Measurements from ENCODE around the gene ANKRD13A. TPM values are rescaled to one million over a fixed set of nuclear protein-coding genes. Genes with fewer than 3 reads are reported as not detected.
"Not testable (repeated sequence)": the region's sequence is repeated elsewhere in the genome, so short reads cannot be mapped to it uniquely, and the experiment has no call there.

Gene ANKRD13A
- total RNA-seq, 1 experiment from 2014 or later = 277 TPM

DNA sequence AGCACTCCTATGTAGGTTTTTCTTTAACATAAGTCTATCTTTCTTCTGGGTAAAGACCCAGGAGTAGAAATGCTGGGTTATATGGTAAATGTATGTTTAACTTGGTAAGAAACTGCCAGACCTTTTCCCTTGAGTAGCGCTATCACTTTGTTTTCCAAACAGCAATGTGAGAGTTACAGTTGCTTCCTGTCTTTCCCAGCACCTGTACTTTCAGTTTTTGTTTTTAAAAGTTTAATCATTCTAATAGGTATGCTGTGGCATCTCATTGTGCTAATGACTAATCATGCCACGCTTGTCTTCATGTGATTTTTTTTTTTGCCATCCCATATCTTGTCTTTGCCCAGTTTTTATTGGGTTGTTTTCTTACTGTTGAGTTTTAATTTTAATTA is 31.2 kb upstream of the ANKRD13A start:
- Histone ChIP-seq H3K27me3 (ENCODE audit: low read length) (no peaks in the 10 kb centered on the region), H3K9ac (ENCODE audit: low read length) (no peak overlapping the region), H4K20me1 (ENCODE audit: insufficient read depth, low read depth, low read length) (no peaks in the 10 kb centered on the region), H3K9me2 (replicated peaks; ENCODE audit: insufficient read depth, low read length) (no peaks in the 10 kb centered on the region), H2AFZ (ENCODE audit: low read length) (no peak overlapping the region), H3K79me2 (ENCODE audit: low read length) (no peaks in the 10 kb centered on the region), H3K36me3 (ENCODE audit: insufficient read depth, low read length) (peaks cover 32% of the 10 kb centered on the region), H3K4me3 (ENCODE audit: low read length) (no peak overlapping the region), H3K27ac (ENCODE audit: low read length) (no peak overlapping the region), H3K4me1 (ENCODE audit: low read length) (no peaks in the 10 kb centered on the region), H3K4me2 (ENCODE audit: low read depth, low read length, poor library complexity, severe bottlenecking) (no peak overlapping the region), H3K9me3 (ENCODE audit: low read length) (no peaks in the 10 kb centered on the region)
- no peak for DNase-seq

DNA sequence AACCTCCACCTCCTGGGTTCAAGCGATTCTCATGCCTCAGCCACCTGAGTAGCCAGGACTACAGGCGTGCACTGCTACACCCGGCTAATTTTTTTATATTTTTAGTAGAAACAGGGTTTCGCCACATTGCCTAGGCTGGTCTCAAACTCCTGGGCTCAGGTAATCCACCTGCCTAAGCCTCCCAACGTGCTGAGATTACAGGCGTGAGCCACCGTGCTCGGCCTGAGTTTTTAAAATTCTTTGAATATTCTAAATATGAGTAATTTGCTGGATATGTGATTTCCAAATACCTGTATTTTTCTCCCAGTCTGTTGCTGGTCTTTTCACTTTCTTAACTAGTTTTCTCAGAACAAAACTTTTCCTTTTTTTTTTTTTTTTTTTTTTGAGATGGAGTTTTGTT is 30.4 kb upstream of the ANKRD13A start:
- H3K4me3 ChIP-seq (ENCODE audit: low read length) = no peak overlapping the region
- H3K79me2 ChIP-seq (ENCODE audit: low read length) = no peaks in the 10 kb centered on the region
- H2AFZ ChIP-seq (ENCODE audit: low read length) = no peak overlapping the region
- no peaks in the 10 kb centered on the region for H3K4me1 ChIP-seq (ENCODE audit: low read length)
- H3K9me3 ChIP-seq (ENCODE audit: low read length) = no peaks in the 10 kb centered on the region
- peaks cover 32% of the 10 kb centered on the region for H3K36me3 ChIP-seq (ENCODE audit: insufficient read depth, low read length)
- no peak overlapping the region for H3K9ac ChIP-seq (ENCODE audit: low read length)
- DNase-seq = no peak
- H4K20me1 ChIP-seq (ENCODE audit: insufficient read depth, low read depth, low read length) = no peaks in the 10 kb centered on the region
- H3K4me2 ChIP-seq (ENCODE audit: low read depth, low read length, poor library complexity, severe bottlenecking) = no peak overlapping the region
- no peaks in the 10 kb centered on the region for H3K9me2 ChIP-seq (replicated peaks; ENCODE audit: insufficient read depth, low read length)
- no peak overlapping the region for H3K27ac ChIP-seq (ENCODE audit: low read length)
- H3K27me3 ChIP-seq (ENCODE audit: low read length) = no peaks in the 10 kb centered on the region

DNA sequence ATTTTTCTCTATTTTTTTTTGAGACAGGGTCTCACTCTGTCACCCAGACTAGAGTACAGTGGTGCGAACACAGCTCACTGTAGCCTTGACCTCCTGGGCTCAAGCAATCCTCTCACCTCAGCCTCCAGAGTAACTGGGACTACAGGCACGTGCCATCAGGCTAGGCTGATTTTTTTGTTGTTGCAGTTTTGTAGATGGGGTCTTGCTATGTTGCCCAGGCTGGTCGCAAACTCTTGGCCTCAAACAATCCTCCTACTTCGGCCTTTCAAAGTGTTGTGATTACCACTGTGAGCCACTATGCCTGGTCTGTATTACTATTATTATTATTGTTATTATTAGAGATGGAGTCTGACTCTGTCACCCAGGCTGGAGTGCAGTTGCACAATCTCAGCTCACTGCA is 26.4 kb upstream of the ANKRD13A start:
- Histone ChIP-seq H2AFZ (ENCODE audit: low read length) (no peak overlapping the region), H4K20me1 (ENCODE audit: insufficient read depth, low read depth, low read length) (no peaks in the 10 kb centered on the region), H3K4me3 (ENCODE audit: low read length) (no peak overlapping the region), H3K9me2 (replicated peaks; ENCODE audit: insufficient read depth, low read length) (no peaks in the 10 kb centered on the region), H3K27me3 (ENCODE audit: low read length) (no peaks in the 10 kb centered on the region), H3K4me1 (ENCODE audit: low read length) (no peaks in the 10 kb centered on the region), H3K79me2 (ENCODE audit: low read length) (no peaks in the 10 kb centered on the region), H3K9me3 (ENCODE audit: low read length) (no peaks in the 10 kb centered on the region), H3K4me2 (ENCODE audit: low read depth, low read length, poor library complexity, severe bottlenecking) (no peak overlapping the region), H3K36me3 (ENCODE audit: insufficient read depth, low read length) (peaks cover 35% of the 10 kb centered on the region), H3K9ac (ENCODE audit: low read length) (no peak overlapping the region), H3K27ac (ENCODE audit: low read length) (no peak overlapping the region)
- no peak for DNase-seq

DNA sequence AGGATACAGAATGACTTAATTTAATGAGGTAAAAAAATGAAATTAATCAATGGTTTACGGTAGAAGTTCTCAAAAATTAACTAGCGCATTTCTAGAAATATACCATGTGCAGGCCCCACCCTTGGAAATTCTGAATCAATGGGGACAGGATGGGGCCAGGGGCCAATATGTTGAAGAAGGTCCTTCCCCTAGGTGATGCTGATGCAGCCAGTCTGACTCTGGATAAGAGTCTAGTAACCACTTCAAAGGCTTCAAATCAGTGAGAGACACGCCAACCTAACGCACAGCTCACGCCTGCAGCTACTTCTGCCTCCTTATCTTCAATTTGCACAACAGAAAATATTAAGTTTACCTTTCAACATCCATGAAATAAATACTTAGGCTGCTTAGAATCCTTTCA is 17.9 kb upstream of the ANKRD13A start:
- no peak for DNase-seq

DNA sequence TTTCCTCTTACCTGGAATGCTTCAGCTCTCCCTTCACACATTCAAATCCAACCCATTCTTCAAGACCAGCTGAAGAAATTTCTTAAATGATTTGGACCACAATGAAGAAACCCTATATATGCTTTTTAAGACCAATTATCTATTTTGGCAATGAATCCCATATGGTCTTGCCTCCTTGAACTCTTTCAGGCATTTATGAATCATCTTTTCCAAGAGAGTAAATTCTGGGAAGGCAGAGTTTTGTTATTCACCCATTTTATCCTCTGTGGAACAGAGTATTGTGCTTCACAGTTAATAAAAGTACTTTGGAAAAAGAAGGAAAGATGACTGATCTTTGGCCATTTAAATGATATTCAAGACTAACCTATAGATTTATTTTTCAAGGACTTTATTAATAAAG is 17.0 kb upstream of the ANKRD13A start:
- no peak overlapping the region for H3K27ac ChIP-seq (ENCODE audit: low read length)
- DNase-seq = no peak
- H3K4me1 ChIP-seq (ENCODE audit: low read length) = no peaks in the 10 kb centered on the region
- H3K9me2 ChIP-seq (replicated peaks; ENCODE audit: insufficient read depth, low read length) = no peaks in the 10 kb centered on the region
- peaks cover 18% of the 10 kb centered on the region for H3K79me2 ChIP-seq (ENCODE audit: low read length)
- H3K36me3 ChIP-seq (ENCODE audit: insufficient read depth, low read length) = peaks cover 69% of the 10 kb centered on the region
- H2AFZ ChIP-seq (ENCODE audit: low read length) = no peak overlapping the region
- H3K27me3 ChIP-seq (ENCODE audit: low read length) = no peaks in the 10 kb centered on the region
- H3K4me3 ChIP-seq (ENCODE audit: low read length) = no peak overlapping the region
- no peaks in the 10 kb centered on the region for H3K9me3 ChIP-seq (ENCODE audit: low read length)
- no peak overlapping the region for H3K4me2 ChIP-seq (ENCODE audit: low read depth, low read length, poor library complexity, severe bottlenecking)
- no peaks in the 10 kb centered on the region for H4K20me1 ChIP-seq (ENCODE audit: insufficient read depth, low read depth, low read length)
- no peak overlapping the region for H3K9ac ChIP-seq (ENCODE audit: low read length)

More for the DNA sequence above, 17.9 kb upstream of the ANKRD13A start:
- H3K4me2 ChIP-seq (ENCODE audit: low read depth, low read length, poor library complexity, severe bottlenecking) = no peak overlapping the region
- H3K4me3 ChIP-seq (ENCODE audit: low read length) = no peak overlapping the region
- H3K27ac ChIP-seq (ENCODE audit: low read length) = no peak overlapping the region
- no peak overlapping the region for H2AFZ ChIP-seq (ENCODE audit: low read length)
- no peaks in the 10 kb centered on the region for H3K9me3 ChIP-seq (ENCODE audit: low read length)
- H3K9me2 ChIP-seq (replicated peaks; ENCODE audit: insufficient read depth, low read length) = no peaks in the 10 kb centered on the region
- peaks cover 74% of the 10 kb centered on the region for H3K36me3 ChIP-seq (ENCODE audit: insufficient read depth, low read length)
- H3K79me2 ChIP-seq (ENCODE audit: low read length) = peaks cover 18% of the 10 kb centered on the region
- H4K20me1 ChIP-seq (ENCODE audit: insufficient read depth, low read depth, low read length) = no peaks in the 10 kb centered on the region
- no peaks in the 10 kb centered on the region for H3K4me1 ChIP-seq (ENCODE audit: low read length)
- H3K9ac ChIP-seq (ENCODE audit: low read length) = no peak overlapping the region
- no peaks in the 10 kb centered on the region for H3K27me3 ChIP-seq (ENCODE audit: low read length)

DNA sequence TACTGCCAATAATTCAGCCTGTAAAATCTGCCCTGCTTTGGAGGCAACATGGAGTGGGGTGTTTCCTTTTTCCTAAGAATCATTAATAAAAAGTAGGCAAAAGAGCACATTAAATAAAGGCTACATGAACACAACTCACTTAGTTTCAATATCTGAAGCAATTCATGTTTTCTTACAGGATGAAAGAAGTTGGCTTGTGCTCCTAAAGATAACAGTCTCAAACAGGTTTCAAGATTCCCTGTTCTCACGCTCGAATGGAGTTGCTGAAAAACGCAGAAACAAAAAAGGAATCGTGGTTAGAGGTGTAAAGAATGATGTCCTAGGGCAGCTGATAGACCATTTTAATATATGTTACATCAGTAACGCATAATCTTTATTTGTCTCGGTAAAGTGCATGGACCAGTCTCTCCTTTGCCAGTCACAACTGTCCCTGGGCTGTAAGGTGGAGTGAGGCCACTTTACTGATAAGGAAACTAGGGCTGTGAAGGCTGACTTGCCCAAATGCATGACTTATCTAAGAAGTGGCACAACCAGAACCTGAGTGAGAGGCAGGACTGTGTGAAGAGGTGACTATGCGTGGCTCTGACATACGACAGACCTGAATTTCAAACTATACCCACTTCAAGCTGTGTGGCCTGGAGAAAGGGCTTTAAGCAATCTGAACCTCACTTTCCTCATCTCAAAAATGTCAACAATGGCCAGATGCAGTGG is 15.6 kb upstream of the ANKRD13A start:
- Histone ChIP-seq H3K4me3 (ENCODE audit: low read length) (no peak overlapping the region), H3K9me2 (replicated peaks; ENCODE audit: insufficient read depth, low read length) (no peaks in the 10 kb centered on the region), H3K27me3 (ENCODE audit: low read length) (no peaks in the 10 kb centered on the region), H3K9me3 (ENCODE audit: low read length) (no peaks in the 10 kb centered on the region), H3K36me3 (ENCODE audit: insufficient read depth, low read length) (peaks cover 70% of the 10 kb centered on the region), H3K4me2 (ENCODE audit: low read depth, low read length, poor library complexity, severe bottlenecking) (no peak overlapping the region), H3K79me2 (ENCODE audit: low read length) (peaks cover 26% of the 10 kb centered on the region), H3K9ac (ENCODE audit: low read length) (no peak overlapping the region), H2AFZ (ENCODE audit: low read length) (no peak overlapping the region), H4K20me1 (ENCODE audit: insufficient read depth, low read depth, low read length) (no peaks in the 10 kb centered on the region), H3K27ac (ENCODE audit: low read length) (no peak overlapping the region), H3K4me1 (ENCODE audit: low read length) (no peaks in the 10 kb centered on the region)
- no peak for DNase-seq

DNA sequence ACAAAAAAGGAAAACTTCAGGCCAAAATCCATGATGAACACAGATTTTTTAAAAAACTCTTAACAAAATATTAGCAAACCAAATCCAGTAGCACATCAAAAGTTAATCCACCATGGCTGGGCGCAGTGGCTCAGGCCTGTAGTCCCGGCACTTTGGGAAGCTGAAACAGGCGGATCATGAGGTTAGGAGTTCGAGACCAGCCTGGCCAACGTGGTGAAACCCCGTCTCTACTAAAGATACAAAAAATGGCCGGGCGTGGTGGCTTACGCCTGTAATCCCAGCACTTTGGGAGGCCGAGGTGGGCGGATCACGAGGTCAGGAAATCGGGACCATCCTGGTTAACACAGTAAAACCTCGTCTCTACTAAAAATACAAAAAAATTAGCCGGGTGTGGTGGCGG is 13.0 kb upstream of the ANKRD13A start:
- not testable (repeated sequence) for H3K27me3 ChIP-seq (ENCODE audit: low read length); H3K9me2 ChIP-seq (replicated peaks; ENCODE audit: insufficient read depth, low read length); H4K20me1 ChIP-seq (ENCODE audit: insufficient read depth, low read depth, low read length); H3K27ac ChIP-seq (ENCODE audit: low read length); H2AFZ ChIP-seq (ENCODE audit: low read length); H3K4me2 ChIP-seq (ENCODE audit: low read depth, low read length, poor library complexity, severe bottlenecking); H3K9me3 ChIP-seq (ENCODE audit: low read length); H3K4me1 ChIP-seq (ENCODE audit: low read length); H3K4me3 ChIP-seq (ENCODE audit: low read length); DNase-seq; H3K9ac ChIP-seq (ENCODE audit: low read length)
- Histone ChIP-seq H3K79me2 (ENCODE audit: low read length) (peaks cover 51% of the 10 kb centered on the region), H3K36me3 (ENCODE audit: insufficient read depth, low read length) (peaks cover 63% of the 10 kb centered on the region)

DNA sequence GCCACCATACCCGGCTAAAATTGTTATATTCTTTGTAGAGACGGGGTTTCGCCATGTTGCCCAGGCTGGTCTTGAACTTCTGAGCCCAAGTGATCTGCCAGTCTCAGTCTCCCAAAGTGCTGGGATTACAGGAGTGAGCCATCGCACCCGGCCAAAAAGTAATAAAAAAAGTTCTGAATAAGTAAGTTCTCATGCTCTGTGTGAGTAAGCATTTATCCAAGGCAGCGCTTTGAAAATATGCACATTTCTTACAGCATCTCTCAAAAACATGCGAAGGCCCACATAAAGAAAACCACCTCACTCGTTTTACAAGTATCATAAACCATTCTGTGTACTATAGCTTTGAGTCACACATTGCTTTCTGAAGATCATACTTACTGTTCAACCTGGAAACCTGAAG is 11.6 kb upstream of the ANKRD13A start:
- Histone ChIP-seq H3K27ac (ENCODE audit: low read length) (no peak overlapping the region), H3K4me2 (ENCODE audit: low read depth, low read length, poor library complexity, severe bottlenecking) (no peak overlapping the region), H3K27me3 (ENCODE audit: low read length) (no peaks in the 10 kb centered on the region), H2AFZ (ENCODE audit: low read length) (no peak overlapping the region), H3K79me2 (ENCODE audit: low read length) (peaks cover 59% of the 10 kb centered on the region), H3K4me3 (ENCODE audit: low read length) (no peak overlapping the region), H3K36me3 (ENCODE audit: insufficient read depth, low read length) (peaks cover 59% of the 10 kb centered on the region), H3K9ac (ENCODE audit: low read length) (no peak overlapping the region), H3K4me1 (ENCODE audit: low read length) (no peaks in the 10 kb centered on the region), H4K20me1 (ENCODE audit: insufficient read depth, low read depth, low read length) (no peaks in the 10 kb centered on the region), H3K9me3 (ENCODE audit: low read length) (no peaks in the 10 kb centered on the region), H3K9me2 (replicated peaks; ENCODE audit: insufficient read depth, low read length) (no peaks in the 10 kb centered on the region)
- DNase-seq = no peak

All from Karpas-422 (cell line).